K562 (cell line): ENCODE measurements around the gene ARHGAP33. TPM values are rescaled to one million over a fixed set of nuclear protein-coding genes. Genes with fewer than 3 reads are reported as not detected.
A peak's percentile ranks its signal among the peaks of the same experiment; 100 is the strongest.

ENCODE experiments used
- ATAC-seq: fragments of 200-7000 bp; cut with Tn5 transposase; 3 replicates; pipeline ENCODE4 v1.9.1; 2020; ENCODE audit warnings: moderate library complexity
- BruUV-seq: library from RNA; stranded (reverse); fragments of 400-500 nt; replicated peaks from 2 replicates; lab custom pipeline; 2021; lab: Mats Ljungman, UMichigan
- CTCF ChIA-PET: fragments of 300-600 bp; formaldehyde crosslinking; extraction: SDS; loops from one replicate; lab custom pipeline; 2021; ENCODE audit warnings: low intra/inter-chr PET ratio; lab: Yijun Ruan, JAX
- POLR2A ChIA-PET: fragments of 300-600, 350-650 bp; sonication (Branson Sonifier 250); formaldehyde crosslinking; extraction: SDS; loops from one replicate; lab custom pipeline; 2021; ENCODE audit warnings: antibody characterized with exemption, inconsistent platforms; lab: Yijun Ruan, JAX
- DNase-seq, 4 experiments: peaks; one replicate each; pipeline versions ENCODE4 v3.0.0 to v3.0.0-alpha.2; 2011 to 2018; ENCODE audit warnings: low spot score in 3 of 4, mixed read lengths in 3 of 4; ENCODE audit errors: extremely low read depth in 1 of 4
- FAIRE-seq: peaks from 2 replicates; lab custom pipeline; 2011; peaks lifted over from hg19 to GRCh38; lab: Jason Lieb, UNC
- H2AFZ ChIP-seq: 2 replicates; pipeline ENCODE4 v1.6.0; 2011; ENCODE audit warnings: low read depth, low read length, control low read depth, inconsistent platforms
- H3K27ac ChIP-seq: fragments of 200-600 bp; 3 replicates; pipeline ENCODE4 v1.8.0; 2011; ENCODE audit warnings: low read depth, mild to moderate bottlenecking, control low read depth, inconsistent platforms, low read length, moderate library complexity, mixed read lengths; ENCODE audit errors: extremely low read depth
- H3K27me3 ChIP-seq, 2 experiments: fragments of 300-600 bp in 1 of 2; 2 replicates in 1 of 2; 3 replicates in 1 of 2; pipeline versions ENCODE4 v1.6.0 to v1.8.0; 2011; ENCODE audit warnings: inconsistent platforms in 2 of 2, low read length in 2 of 2, mild to moderate bottlenecking in 1 of 2, mixed read lengths in 1 of 2, moderate library complexity in 1 of 2; ENCODE audit not compliant: control insufficient read depth in 2 of 2, insufficient read depth in 2 of 2
- H3K36me3 ChIP-seq: fragments of 300-600 bp; 3 replicates; pipeline ENCODE4 v1.8.0; 2011; ENCODE audit warnings: mild to moderate bottlenecking, low read length, inconsistent platforms; ENCODE audit not compliant: control insufficient read depth, insufficient read depth
- H3K4me1 ChIP-seq, 2 experiments: fragments of 200-600 bp in 1 of 2; replicated peaks in 1 of 2; 2 replicates in 1 of 2; 3 replicates in 1 of 2; pipeline versions ENCODE4 v1.5.1 to v1.8.0; 2011; ENCODE audit warnings: inconsistent platforms in 2 of 2, low read length in 2 of 2, mild to moderate bottlenecking in 1 of 2, mixed read lengths in 1 of 2, moderate library complexity in 1 of 2; ENCODE audit not compliant: control insufficient read depth in 2 of 2, insufficient read depth in 2 of 2
- H3K4me2 ChIP-seq: 2 replicates; pipeline ENCODE4 v1.6.1; 2011; ENCODE audit warnings: low read length, control low read depth, inconsistent platforms, mixed read lengths; ENCODE audit not compliant: insufficient read depth
- H3K4me3 ChIP-seq: fragments of 200-600 bp; sonication (generic), shearing (Covaris generic); 2 replicates; pipeline ENCODE4 v1.5.1; 2016; ENCODE audit warnings: control low read depth, inconsistent platforms
- H3K79me2 ChIP-seq: fragments of 200-600 bp; 3 replicates; pipeline ENCODE4 v1.8.0; 2011; ENCODE audit warnings: low read length, inconsistent platforms; ENCODE audit not compliant: control insufficient read depth, insufficient read depth
- H3K9ac ChIP-seq, 2 experiments: 2 replicates each; pipeline versions ENCODE4 v1.6.0 to v1.6.1; 2011; ENCODE audit warnings: low read depth in 2 of 2, low read length in 2 of 2, control low read depth in 1 of 2, inconsistent platforms in 1 of 2, mild to moderate bottlenecking in 1 of 2, mixed read lengths in 1 of 2; ENCODE audit not compliant: insufficient read depth in 1 of 2
- H3K9me1 ChIP-seq: one replicate; pipeline ENCODE4 v1.6.0; 2011; ENCODE audit warnings: inconsistent platforms, mild to moderate bottlenecking, low read length, moderate library complexity; ENCODE audit not compliant: control insufficient read depth, insufficient read depth
- H3K9me3 ChIP-seq: replicated peaks from 2 replicates; pipeline ENCODE4 v1.5.1; 2011; ENCODE audit warnings: low read depth, low read length, inconsistent platforms; ENCODE audit not compliant: control insufficient read depth, insufficient read depth
- H4K20me1 ChIP-seq: replicated peaks from 2 replicates; pipeline ENCODE4 v1.6.1; 2011; ENCODE audit warnings: low read length, inconsistent platforms, mixed read lengths; ENCODE audit not compliant: control insufficient read depth, insufficient read depth
- NR2C1 ChIP-seq, 2 experiments: fragments of 450-650 bp; IDR thresholded peaks; 2 replicates each; pipeline ENCODE4 v1.6.1; 2017; ENCODE audit warnings: mild to moderate bottlenecking in 2 of 2, antibody characterized with exemption in 1 of 2, inconsistent platforms in 1 of 2, missing compliant biosample characterization in 1 of 2, missing genetic modification characterization in 1 of 2
- POLR2G ChIP-seq: fragments of 200-400 bp; formaldehyde crosslinking; IDR thresholded peaks from 2 replicates; pipeline ENCODE4 v1.6.1; 2017; ENCODE audit warnings: low read depth, mild to moderate bottlenecking, antibody characterized with exemption, low read length, moderate library complexity
- RBM22 ChIP-seq: fragments of 200-400 bp; formaldehyde crosslinking; IDR thresholded peaks from 2 replicates; pipeline ENCODE4 v1.6.1; 2018; ENCODE audit warnings: low read length, low read depth; ENCODE audit not compliant: poor library complexity, severe bottlenecking
- WGBS: fragments of 100-300 bp; shearing (Covaris generic); methylation state at CpG from one replicate; pipeline ENCODE4 v1.1.6; 2016; ENCODE audit warnings: low coverage, mixed read lengths; ENCODE audit not compliant: insufficient coverage; ENCODE audit errors: missing lambda C conversion rate; 5-methylcytosine and 5-hydroxymethylcytosine counted together
- in situ Hi-C: fragments of 300-500 bp; cut with MboI; formaldehyde crosslinking; loops from 4 replicates; pipeline ENCODE4 v1.15.0; 2018; ENCODE audit warnings: inconsistent platforms, mixed read lengths
- intact Hi-C: fragments of 100-400 bp; cut with micrococcal nuclease; formaldehyde crosslinking; loops from 2 replicates; pipeline ENCODE4 v1.14.2; 2022
- polyA plus RNA-seq, 8 experiments: library from polyadenylated mRNA; depleted of rRNA in 4 of 8; stranded (reverse) in 5 of 8; unstranded in 3 of 8; fragments of >200 nt; fragmentation: Nextera tagmentation in 2 of 8; fragmentation: Illumina TruSeq in 1 of 8; extraction: Ambion mirVana in 2 of 8; extraction: Trizol in 1 of 8; gene quantifications; 2 replicates each; pipeline versions ENCODE4 v1.2.1 to v1.2.3, GENCODE V29; 2011 to 2014; ENCODE audit warnings: inconsistent platforms in 1 of 8, missing spikeins in 1 of 8
- total RNA-seq, 7 experiments: library from RNA; depleted of rRNA in 6 of 7; stranded (reverse); fragments of >200 nt in 6 of 7; fragmentation: Illumina TruSeq in 2 of 7; extraction: Trizol in 2 of 7; gene quantifications; 2 replicates each; pipeline versions ENCODE4 v1.2.1 to v1.2.3, GENCODE V29; 2011 to 2021; ENCODE audit warnings: low replicate concordance in 1 of 7

The ARHGAP33 gene
- total and polyA plus RNA-seq, 9 of the 15 experiments (the other 6 are each of a cell fraction or from before 2014, with no cell fraction given) = 0.06 to 26.6 (median 1.6) TPM; not detected in 1

- Histone ChIP-seq H3K4me3 (no peak overlapping the region), H3K27me3 (no peaks in the 10 kb centered on the region), H3K9me1 (no peaks in the 10 kb centered on the region), H3K9me3 (no peaks in the 10 kb centered on the region), H3K4me2 (no peak overlapping the region), H3K27ac (no peak overlapping the region), H3K79me2 (no peaks in the 10 kb centered on the region), H4K20me1 (no peaks in the 10 kb centered on the region), H3K9ac (peak overlapping the region in 1 of 2 experiments; percentile 29; a peak in 2 of 4 replicates), H3K4me1 (peaks cover 0 to 12% of the 10 kb centered on the region in 2 experiments; a peak in 2 of 5 replicates), H3K36me3 (peaks cover 97% of the 10 kb centered on the region; the same call in 2 of the 3 replicates), H2AFZ (no peak overlapping the region)
- WGBS = 93% methylated on average over 17 of the region's 35 CpGs
- FAIRE-seq (no peak), ATAC-seq (no peak), DNase-seq (no peak)
- POLR2A ChIA-PET = interaction anchor here (0.6 kb wide), 1 partner anchor 10 kb away, joined by 3 read pairs; no protein-coding TSS in a partner anchor
- intact Hi-C loops (no loop called here), in situ Hi-C loops (no loop called here)
- peak; percentile 54; the same call in 1 of the 2 replicates for TF ChIP-seq POLR2G
- TF ChIP-seq NR2C1 (IDR thresholded peaks at IDR 0.05) = no peak
- no peak for TF ChIP-seq NR2C1 (tag; IDR thresholded peaks at IDR 0.05)
- TF ChIP-seq RBM22 = peak; percentile 57
- CTCF ChIA-PET = no interaction called here
- BruUV-seq = no TSS peak
Measured at GRCh38 chr19:35733180-35734125, 41.9 kb upstream of the ARHGAP33 start.
